ENCODE measurements around the gene BCS1L.

DNA sequence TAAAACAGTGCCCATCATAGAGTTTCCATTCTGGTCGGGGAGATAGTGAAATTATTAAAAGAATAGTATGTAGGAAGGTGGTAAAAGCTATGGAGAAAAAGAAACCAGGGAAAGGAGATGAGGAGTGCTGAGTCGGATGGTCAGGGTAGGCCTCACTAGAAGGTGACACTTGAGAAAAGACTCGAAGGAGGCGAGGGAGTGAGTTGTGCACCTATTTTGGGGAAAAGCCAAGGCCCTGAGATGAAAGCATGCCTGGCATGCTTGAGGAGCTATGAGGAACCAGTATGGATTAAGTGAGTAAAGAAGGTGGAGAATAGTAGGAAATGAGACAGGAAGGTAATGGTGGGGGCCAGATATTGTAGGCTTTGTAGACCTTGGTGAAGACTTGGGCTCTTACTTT is 43.9 kb downstream of the BCS1L start:
- TF ChIP-seq, protein P1, sequence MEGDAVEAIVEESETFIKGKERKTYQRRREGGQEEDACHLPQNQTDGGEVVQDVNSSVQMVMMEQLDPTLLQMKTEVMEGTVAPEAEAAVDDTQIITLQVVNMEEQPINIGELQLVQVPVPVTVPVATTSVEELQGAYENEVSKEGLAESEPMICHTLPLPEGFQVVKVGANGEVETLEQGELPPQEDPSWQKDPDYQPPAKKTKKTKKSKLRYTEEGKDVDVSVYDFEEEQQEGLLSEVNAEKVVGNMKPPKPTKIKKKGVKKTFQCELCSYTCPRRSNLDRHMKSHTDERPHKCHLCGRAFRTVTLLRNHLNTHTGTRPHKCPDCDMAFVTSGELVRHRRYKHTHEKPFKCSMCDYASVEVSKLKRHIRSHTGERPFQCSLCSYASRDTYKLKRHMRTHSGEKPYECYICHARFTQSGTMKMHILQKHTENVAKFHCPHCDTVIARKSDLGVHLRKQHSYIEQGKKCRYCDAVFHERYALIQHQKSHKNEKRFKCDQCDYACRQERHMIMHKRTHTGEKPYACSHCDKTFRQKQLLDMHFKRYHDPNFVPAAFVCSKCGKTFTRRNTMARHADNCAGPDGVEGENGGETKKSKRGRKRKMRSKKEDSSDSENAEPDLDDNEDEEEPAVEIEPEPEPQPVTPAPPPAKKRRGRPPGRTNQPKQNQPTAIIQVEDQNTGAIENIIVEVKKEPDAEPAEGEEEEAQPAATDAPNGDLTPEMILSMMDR (IDR thresholded peaks at IDR 0.05): no peak
- TF ChIP-seq EP300 (IDR thresholded peaks at IDR 0.05): no peak

All from sigmoid colon (tissue), 4 donors.